H1 (cell line): ENCODE measurements around the gene TGM2. TPM values are rescaled to one million over a fixed set of nuclear protein-coding genes. Genes with fewer than 3 reads are reported as not detected.

Experiments
- CTCF ChIA-PET: fragments of 300-600 bp; sonication (Branson Sonifier 250); formaldehyde crosslinking; loops from one replicate; lab custom pipeline; 2021; ENCODE audit not compliant: partially characterized antibody; lab: Charles Lee
- POLR2A ChIA-PET: fragments of 300-600 bp; sonication (Branson Sonifier 250); formaldehyde crosslinking; loops from one replicate; lab custom pipeline; 2021; ENCODE audit warnings: inconsistent platforms; ENCODE audit not compliant: partially characterized antibody; lab: Charles Lee
- DNase-seq, 2 experiments: peaks; one replicate each; pipeline versions ENCODE4 v3.0.0 to v3.0.0-alpha.2; 2010 to 2022; ENCODE audit warnings: low spot score in 2 of 2, low read depth in 1 of 2, mixed read lengths in 1 of 2
- FAIRE-seq: peaks from 2 replicates; lab custom pipeline; 2011; peaks lifted over from hg19 to GRCh38; lab: Jason Lieb, UNC
- H2AFZ ChIP-seq: 2 replicates; pipeline ENCODE4 v1.8.1; 2012; ENCODE audit warnings: low read length, inconsistent platforms
- H2AK5ac ChIP-seq: 2 replicates; pipeline ENCODE4 v1.6.1; 2013; ENCODE audit warnings: low read depth, low read length
- H2BK120ac ChIP-seq: replicated peaks from 2 replicates; pipeline ENCODE3; 2013; ENCODE audit warnings: low read depth, low read length, inconsistent platforms
- H2BK12ac ChIP-seq: 2 replicates; pipeline ENCODE4 v1.6.1; 2013; ENCODE audit warnings: low read depth, low read length
- H2BK15ac ChIP-seq: 2 replicates; pipeline ENCODE4 v1.6.1; 2013; ENCODE audit warnings: low read length
- H2BK20ac ChIP-seq: 2 replicates; pipeline ENCODE4 v1.6.1; 2013; ENCODE audit warnings: low read length
- H2BK5ac ChIP-seq: 2 replicates; pipeline ENCODE4 v1.6.1; 2013; ENCODE audit warnings: low read depth, low read length
- H3K14ac ChIP-seq: 2 replicates; pipeline ENCODE4 v1.6.1; 2013; ENCODE audit warnings: inconsistent platforms; ENCODE audit not compliant: insufficient read length
- H3K18ac ChIP-seq: 2 replicates; pipeline ENCODE4 v1.6.1; 2013; ENCODE audit warnings: low read length; ENCODE audit errors: extremely low read depth
- H3K23ac ChIP-seq: 2 replicates; pipeline ENCODE4 v1.6.1; 2013; ENCODE audit warnings: inconsistent platforms; ENCODE audit not compliant: insufficient read length
- H3K23me2 ChIP-seq: 2 replicates; pipeline ENCODE4 v1.6.1; 2013; ENCODE audit warnings: low read depth, low read length
- H3K27ac ChIP-seq: 2 replicates; pipeline ENCODE4 v1.6.1; 2011; ENCODE audit warnings: low read depth, low read length, inconsistent platforms
- H3K27me3 ChIP-seq, 4 experiments: replicated peaks in 1 of 4; 1 replicate in 1 of 4; 2 replicates in 3 of 4; pipeline versions ENCODE4 v1.6.1 to v1.8.1; 2011 to 2013; ENCODE audit warnings: low read length in 3 of 4, mild to moderate bottlenecking in 3 of 4, inconsistent platforms in 2 of 4, mixed read lengths in 2 of 4, moderate library complexity in 1 of 4; ENCODE audit not compliant: control insufficient read depth in 3 of 4, insufficient read depth in 3 of 4; ENCODE audit errors: extremely low read depth in 1 of 4
- H3K36me3 ChIP-seq, 4 experiments: 2 replicates each; pipeline versions ENCODE4 v1.6.1 to v1.8.1; 2011 to 2013; ENCODE audit warnings: mild to moderate bottlenecking in 4 of 4, low read length in 3 of 4, moderate library complexity in 2 of 4, control low read depth in 1 of 4, inconsistent platforms in 1 of 4; ENCODE audit not compliant: insufficient read depth in 4 of 4, control insufficient read depth in 2 of 4
- H3K4ac ChIP-seq: replicated peaks from 2 replicates; pipeline ENCODE3; 2013; ENCODE audit warnings: low read length, low read depth, mixed read lengths, inconsistent platforms; ENCODE audit not compliant: insufficient read length
- H3K4me1 ChIP-seq, 4 experiments: replicated peaks in 1 of 4; 1 replicate in 1 of 4; 2 replicates in 3 of 4; pipeline versions ENCODE4 v1.6.1 to v1.8.1; 2011 to 2013; ENCODE audit warnings: low read length in 3 of 4, inconsistent platforms in 2 of 4, mixed read lengths in 1 of 4; ENCODE audit not compliant: insufficient read depth in 4 of 4, control insufficient read depth in 3 of 4
- H3K4me2 ChIP-seq, 2 experiments: 2 replicates each; pipeline versions ENCODE4 v1.6.1 to v1.8.1; 2011 to 2013; ENCODE audit warnings: low read depth in 2 of 2, low read length in 2 of 2, control low read depth in 1 of 2, inconsistent platforms in 1 of 2, mild to moderate bottlenecking in 1 of 2; ENCODE audit not compliant: insufficient read depth in 1 of 2
- H3K4me3 ChIP-seq, 4 experiments: fragments of 200-600, 300-600 bp in 1 of 4; sonication (generic), shearing (Covaris generic), sonication (Bioruptor Twin) in 1 of 4; 2 replicates each; pipeline versions ENCODE4 v1.5.1 to v1.8.1; 2011 to 2016; ENCODE audit warnings: low read length in 4 of 4, low read depth in 3 of 4, control low read depth in 2 of 4, inconsistent platforms in 2 of 4, mild to moderate bottlenecking in 2 of 4, mixed read lengths in 1 of 4, moderate library complexity in 1 of 4; ENCODE audit not compliant: insufficient read depth in 2 of 4; ENCODE audit errors: extremely low read depth in 1 of 4
- H3K56ac ChIP-seq: replicated peaks from 2 replicates; pipeline ENCODE3; 2013; ENCODE audit warnings: low read depth, mild to moderate bottlenecking, mixed read lengths, low read length, inconsistent platforms; ENCODE audit not compliant: insufficient read length
- H3K79me1 ChIP-seq: 2 replicates; pipeline ENCODE4 v1.6.1; 2013; ENCODE audit warnings: low read depth, low read length, control low read depth
- H3K79me2 ChIP-seq, 2 experiments: 2 replicates each; pipeline versions ENCODE4 v1.6.1 to v1.8.1; 2012 to 2013; ENCODE audit warnings: low read length in 2 of 2, mild to moderate bottlenecking in 2 of 2, inconsistent platforms in 1 of 2; ENCODE audit not compliant: insufficient read depth in 2 of 2, control insufficient read depth in 1 of 2
- H3K9ac ChIP-seq, 4 experiments: replicated peaks in 1 of 4; 1 replicate in 1 of 4; 2 replicates in 3 of 4; pipeline versions ENCODE4 v1.6.1 to v1.8.1; 2011 to 2013; ENCODE audit warnings: low read depth in 3 of 4, low read length in 3 of 4, control low read depth in 2 of 4, mild to moderate bottlenecking in 2 of 4, moderate library complexity in 2 of 4, inconsistent platforms in 1 of 4; ENCODE audit errors: extremely low read depth in 1 of 4
- H3K9me3 ChIP-seq, 2 experiments: 2 replicates each; pipeline versions ENCODE4 v1.6.1 to v1.8.1; 2012 to 2013; ENCODE audit warnings: mild to moderate bottlenecking in 2 of 2, moderate library complexity in 2 of 2, control low read depth in 1 of 2, inconsistent platforms in 1 of 2, low read depth in 1 of 2, low read length in 1 of 2, mixed read lengths in 1 of 2; ENCODE audit not compliant: insufficient read depth in 2 of 2
- H4K20me1 ChIP-seq, 2 experiments: replicated peaks in 1 of 2; 2 replicates each; pipeline versions ENCODE3 to v1.8.1; 2011 to 2013; ENCODE audit warnings: inconsistent platforms in 2 of 2, low read length in 2 of 2, mild to moderate bottlenecking in 1 of 2; ENCODE audit not compliant: insufficient read depth in 2 of 2, control insufficient read depth in 1 of 2
- H4K5ac ChIP-seq: 2 replicates; pipeline ENCODE4 v1.6.1; 2013; ENCODE audit warnings: low read length, low read depth, mixed read lengths, inconsistent platforms; ENCODE audit not compliant: insufficient read length
- H4K8ac ChIP-seq: 2 replicates; pipeline ENCODE4 v1.8.0; 2013; ENCODE audit warnings: mild to moderate bottlenecking, moderate library complexity, low read length, inconsistent platforms; ENCODE audit not compliant: insufficient read depth; ENCODE audit errors: extremely low read depth
- H4K91ac ChIP-seq: replicated peaks from 2 replicates; pipeline ENCODE3; 2013; ENCODE audit warnings: low read length, mixed read lengths, inconsistent platforms; ENCODE audit not compliant: insufficient read length
- EGR1 ChIP-seq: IDR thresholded peaks from 2 replicates; pipeline ENCODE4 v1.6.1; 2011; ENCODE audit warnings: low read depth, low read length, borderline replicate concordance
- WGBS, 2 experiments: shearing (Covaris generic) in 1 of 2; methylation state at CpG; one replicate each; pipeline versions ENCODE4 v1.1.6 to v1.1.7; 2013 to 2015; ENCODE audit warnings: low lambda C conversion rate in 2 of 2, mixed read lengths in 2 of 2, inconsistent platforms in 1 of 2, low coverage in 1 of 2, missing lambda C conversion rate in 1 of 2; ENCODE audit not compliant: insufficient replicate concordance in 2 of 2, insufficient coverage in 1 of 2, insufficient read length in 1 of 2; ENCODE audit errors: extremely low coverage in 1 of 2, missing lambda C conversion rate in 1 of 2; 5-methylcytosine and 5-hydroxymethylcytosine counted together
- polyA plus RNA-seq, 7 experiments: library from polyadenylated mRNA; depleted of rRNA in 3 of 7; stranded (reverse) in 5 of 7; unstranded in 2 of 7; fragments of >200 nt in 5 of 7; fragments of 200-250 nt in 2 of 7; gene quantifications; 1 replicate in 5 of 7; 2 replicates in 1 of 7; 4 replicates in 1 of 7; pipeline versions ENCODE4 v1.2.1 to v1.2.3, GENCODE V29; 2011 to 2013; ENCODE audit warnings: missing spikeins in 2 of 7, mixed read lengths in 2 of 7
- total RNA-seq: library from RNA; stranded (reverse); fragmentation: NEBNext Ultra II Directional; extraction: Animal tissue kit (Norgen Biotek cat#: 25700); gene quantifications from 2 replicates; pipeline ENCODE4 v1.2.1, GENCODE V29; 2021
- TF ChIP-seq, protein P1 (sequence below): IDR thresholded peaks from 2 replicates; pipeline ENCODE4 v1.6.1; 2012; ENCODE audit warnings: low read length, inconsistent platforms
- TF ChIP-seq, protein P2 (sequence below), 3 experiments: IDR thresholded peaks; 1 replicate in 2 of 3; 2 replicates in 1 of 3; pipeline versions ENCODE4 v1.5.1 to v1.6.1; 2011; ENCODE audit warnings: low read length in 3 of 3, mild to moderate bottlenecking in 3 of 3, inconsistent platforms in 2 of 3, low read depth in 1 of 3, moderate library complexity in 1 of 3; ENCODE audit not compliant: insufficient read depth in 1 of 3; ENCODE audit errors: control extremely low read depth in 1 of 3

TGM2 gene
- total and polyA plus RNA-seq, 2 of the 8 experiments (the other 6 are each of a cell fraction or from before 2014, with no cell fraction given): 0.86 to 1.0 TPM

- H3K23me2 ChIP-seq: no peaks in the 10 kb centered on the region
- no peaks in the 10 kb centered on the region for H3K27me3 ChIP-seq
- H3K9me3 ChIP-seq: no peaks in the 10 kb centered on the region
- TF ChIP-seq, protein P1, sequence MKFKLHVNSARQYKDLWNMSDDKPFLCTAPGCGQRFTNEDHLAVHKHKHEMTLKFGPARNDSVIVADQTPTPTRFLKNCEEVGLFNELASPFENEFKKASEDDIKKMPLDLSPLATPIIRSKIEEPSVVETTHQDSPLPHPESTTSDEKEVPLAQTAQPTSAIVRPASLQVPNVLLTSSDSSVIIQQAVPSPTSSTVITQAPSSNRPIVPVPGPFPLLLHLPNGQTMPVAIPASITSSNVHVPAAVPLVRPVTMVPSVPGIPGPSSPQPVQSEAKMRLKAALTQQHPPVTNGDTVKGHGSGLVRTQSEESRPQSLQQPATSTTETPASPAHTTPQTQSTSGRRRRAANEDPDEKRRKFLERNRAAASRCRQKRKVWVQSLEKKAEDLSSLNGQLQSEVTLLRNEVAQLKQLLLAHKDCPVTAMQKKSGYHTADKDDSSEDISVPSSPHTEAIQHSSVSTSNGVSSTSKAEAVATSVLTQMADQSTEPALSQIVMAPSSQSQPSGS: no peak
- TF ChIP-seq EGR1: no peak
- TF ChIP-seq, protein P2, sequence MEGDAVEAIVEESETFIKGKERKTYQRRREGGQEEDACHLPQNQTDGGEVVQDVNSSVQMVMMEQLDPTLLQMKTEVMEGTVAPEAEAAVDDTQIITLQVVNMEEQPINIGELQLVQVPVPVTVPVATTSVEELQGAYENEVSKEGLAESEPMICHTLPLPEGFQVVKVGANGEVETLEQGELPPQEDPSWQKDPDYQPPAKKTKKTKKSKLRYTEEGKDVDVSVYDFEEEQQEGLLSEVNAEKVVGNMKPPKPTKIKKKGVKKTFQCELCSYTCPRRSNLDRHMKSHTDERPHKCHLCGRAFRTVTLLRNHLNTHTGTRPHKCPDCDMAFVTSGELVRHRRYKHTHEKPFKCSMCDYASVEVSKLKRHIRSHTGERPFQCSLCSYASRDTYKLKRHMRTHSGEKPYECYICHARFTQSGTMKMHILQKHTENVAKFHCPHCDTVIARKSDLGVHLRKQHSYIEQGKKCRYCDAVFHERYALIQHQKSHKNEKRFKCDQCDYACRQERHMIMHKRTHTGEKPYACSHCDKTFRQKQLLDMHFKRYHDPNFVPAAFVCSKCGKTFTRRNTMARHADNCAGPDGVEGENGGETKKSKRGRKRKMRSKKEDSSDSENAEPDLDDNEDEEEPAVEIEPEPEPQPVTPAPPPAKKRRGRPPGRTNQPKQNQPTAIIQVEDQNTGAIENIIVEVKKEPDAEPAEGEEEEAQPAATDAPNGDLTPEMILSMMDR (IDR thresholded peaks at IDR 0.05; ENCODE audit: control extremely low read depth in 1 of 3, insufficient read depth in 1 of 3, low read depth in 1 of 3, low read length in 3 of 3): peak; percentile 7 to 28 (median 13); a peak in 3 of 4 replicates
- H3K4ac ChIP-seq: no peak overlapping the region
- CTCF ChIA-PET: interaction anchor here (0.6 to 17.3 kb wide), 17 partner anchors 9 to 650 kb away, joined by 3 to 198 read pairs (median 6); no protein-coding TSS in a partner anchor
- H3K23ac ChIP-seq: no peak overlapping the region
- no peaks in the 10 kb centered on the region for H3K79me2 ChIP-seq
- H2AK5ac ChIP-seq: no peak overlapping the region
- no peak overlapping the region for H3K9ac ChIP-seq
- DNase-seq (no peak), FAIRE-seq (no peak)
- POLR2A ChIA-PET: interaction anchor here (0.6 kb wide), 1 partner anchor 9 kb away, joined by 3 read pairs; no protein-coding TSS in a partner anchor
- H3K27ac ChIP-seq: no peak overlapping the region
- H4K91ac ChIP-seq: no peak overlapping the region
- no peak overlapping the region for H2BK12ac ChIP-seq
- no peak overlapping the region for H2BK120ac ChIP-seq
- H2AFZ ChIP-seq: no peak overlapping the region
- H4K20me1 ChIP-seq: no peaks in the 10 kb centered on the region
- no peak overlapping the region for H2BK15ac ChIP-seq
- H3K79me1 ChIP-seq: no peaks in the 10 kb centered on the region; the same call in 1 of the 2 replicates
- no peak overlapping the region for H3K56ac ChIP-seq
- H4K8ac ChIP-seq: peak overlapping the region; percentile 48; the same call in 1 of the 2 replicates
- H3K4me2 ChIP-seq: no peak overlapping the region
- H3K4me1 ChIP-seq: peaks cover 0 to 3% (median 0%) of the 10 kb centered on the region in 4 experiments; a peak in 1 of 7 replicates
- 82% methylated on average over 16 of the region's 19 CpGs; no CpG with 5 or more reads in 1 of the 2 experiments for WGBS, 2 experiments
- no peak overlapping the region for H4K5ac ChIP-seq
- no peaks in the 10 kb centered on the region for H3K36me3 ChIP-seq
- H3K14ac ChIP-seq: no peak overlapping the region
- H3K18ac ChIP-seq: no peak overlapping the region
- H2BK5ac ChIP-seq: no peak overlapping the region
- no peak overlapping the region for H2BK20ac ChIP-seq
- H3K4me3 ChIP-seq: no peak overlapping the region
Measured at GRCh38 chr20:38214256-38215193, 49.5 kb upstream of the TGM2 start.
